HG03108 (cell line): ENCODE results near the gene BBX.

ENCODE experiments used
- ATAC-seq: cut with Tn5 transposase; IDR thresholded peaks from one replicate; pipeline ENCODE4 v1.9.1; 2021; ENCODE audit warnings: moderate library complexity; ENCODE audit not compliant: unreplicated experiment

BBX gene

GRCh38 chr3:107739227-107739626 is 216.5 kb downstream of the BBX start:
- no peak for ATAC-seq

GRCh38 chr3:107740992-107741896 is 218.5 kb downstream of the BBX start:
- no peak for ATAC-seq

- ATAC-seq, result no peak
These were observed 222.6 kb downstream of the BBX start for GRCh38 chr3:107745354-107745753.

GRCh38 chr3:107752202-107752990 is 229.6 kb downstream of the BBX start:
- ATAC-seq, result no peak

GRCh38 chr3:107753494-107753893 is 230.7 kb downstream of the BBX start:
- ATAC-seq, result no peak

- ATAC-seq, result no peak
These were observed 231.2 kb downstream of the BBX start for GRCh38 chr3:107753976-107754375.

GRCh38 chr3:107756649-107757048 is 233.9 kb downstream of the BBX start:
- no peak for ATAC-seq

- ATAC-seq, result no peak
These were observed 234.4 kb downstream of the BBX start for GRCh38 chr3:107757140-107757539.

- ATAC-seq, result no peak
These were observed 237.4 kb downstream of the BBX start for GRCh38 chr3:107760144-107760543.

GRCh38 chr3:107761391-107761790 is 238.6 kb downstream of the BBX start:
- ATAC-seq, result no peak

- ATAC-seq, result no peak
These were observed 242.8 kb downstream of the BBX start for GRCh38 chr3:107765524-107765923.

- ATAC-seq, result no peak
These were observed 245.3 kb downstream of the BBX start for GRCh38 chr3:107767897-107768605.

GRCh38 chr3:107769882-107770281 is 247.1 kb downstream of the BBX start:
- no peak for ATAC-seq

GRCh38 chr3:107772016-107772415 is 249.3 kb downstream of the BBX start:
- no peak for ATAC-seq

- no peak for ATAC-seq
These were observed 253.2 kb downstream of the BBX start for GRCh38 chr3:107775974-107776373.

GRCh38 chr3:107781253-107781652 is 258.5 kb downstream of the BBX start:
- no peak for ATAC-seq

- no peak for ATAC-seq
These were observed 259.3 kb downstream of the BBX start for GRCh38 chr3:107782054-107782453.

GRCh38 chr3:107790612-107791011 is 267.9 kb downstream of the BBX start:
- no peak for ATAC-seq

GRCh38 chr3:107791027-107791426 is 268.3 kb downstream of the BBX start:
- ATAC-seq, result no peak

GRCh38 chr3:107791450-107791849 is 268.7 kb downstream of the BBX start:
- ATAC-seq, result no peak

- no peak for ATAC-seq
These were observed 272.1 kb downstream of the BBX start for GRCh38 chr3:107794664-107795443.
